H1 (cell line): Measurements from ENCODE around the gene CNTD1. TPM values are rescaled to one million over a fixed set of nuclear protein-coding genes. Genes with fewer than 3 reads are reported as not detected.
A peak's percentile ranks its signal among the peaks of the same experiment; 100 is the strongest.

Source experiments
- CTCF ChIA-PET: fragments of 300-600 bp; sonication (Branson Sonifier 250); formaldehyde crosslinking; loops from one replicate; lab custom pipeline; 2021; ENCODE audit not compliant: partially characterized antibody; lab: Charles Lee
- POLR2A ChIA-PET: fragments of 300-600 bp; sonication (Branson Sonifier 250); formaldehyde crosslinking; loops from one replicate; lab custom pipeline; 2021; ENCODE audit warnings: inconsistent platforms; ENCODE audit not compliant: partially characterized antibody; lab: Charles Lee
- DNase-seq, 2 experiments: peaks; one replicate each; pipeline versions ENCODE4 v3.0.0 to v3.0.0-alpha.2; 2010 to 2022; ENCODE audit warnings: low spot score in 2 of 2, low read depth in 1 of 2, mixed read lengths in 1 of 2
- FAIRE-seq: peaks from 2 replicates; lab custom pipeline; 2011; peaks lifted over from hg19 to GRCh38; lab: Jason Lieb, UNC
- H2AFZ ChIP-seq: 2 replicates; pipeline ENCODE4 v1.8.1; 2012; ENCODE audit warnings: low read length, inconsistent platforms
- H2AK5ac ChIP-seq: 2 replicates; pipeline ENCODE4 v1.6.1; 2013; ENCODE audit warnings: low read depth, low read length
- H2BK120ac ChIP-seq: replicated peaks from 2 replicates; pipeline ENCODE3; 2013; ENCODE audit warnings: low read depth, low read length, inconsistent platforms
- H2BK12ac ChIP-seq: 2 replicates; pipeline ENCODE4 v1.6.1; 2013; ENCODE audit warnings: low read depth, low read length
- H2BK15ac ChIP-seq: 2 replicates; pipeline ENCODE4 v1.6.1; 2013; ENCODE audit warnings: low read length
- H2BK20ac ChIP-seq: 2 replicates; pipeline ENCODE4 v1.6.1; 2013; ENCODE audit warnings: low read length
- H2BK5ac ChIP-seq: 2 replicates; pipeline ENCODE4 v1.6.1; 2013; ENCODE audit warnings: low read depth, low read length
- H3K14ac ChIP-seq: 2 replicates; pipeline ENCODE4 v1.6.1; 2013; ENCODE audit warnings: inconsistent platforms; ENCODE audit not compliant: insufficient read length
- H3K18ac ChIP-seq: 2 replicates; pipeline ENCODE4 v1.6.1; 2013; ENCODE audit warnings: low read length; ENCODE audit errors: extremely low read depth
- H3K23ac ChIP-seq: 2 replicates; pipeline ENCODE4 v1.6.1; 2013; ENCODE audit warnings: inconsistent platforms; ENCODE audit not compliant: insufficient read length
- H3K23me2 ChIP-seq: 2 replicates; pipeline ENCODE4 v1.6.1; 2013; ENCODE audit warnings: low read depth, low read length
- H3K27ac ChIP-seq: 2 replicates; pipeline ENCODE4 v1.6.1; 2011; ENCODE audit warnings: low read depth, low read length, inconsistent platforms
- H3K27me3 ChIP-seq, 4 experiments: replicated peaks in 1 of 4; 1 replicate in 1 of 4; 2 replicates in 3 of 4; pipeline versions ENCODE4 v1.6.1 to v1.8.1; 2011 to 2013; ENCODE audit warnings: low read length in 3 of 4, mild to moderate bottlenecking in 3 of 4, inconsistent platforms in 2 of 4, mixed read lengths in 2 of 4, moderate library complexity in 1 of 4; ENCODE audit not compliant: control insufficient read depth in 3 of 4, insufficient read depth in 3 of 4; ENCODE audit errors: extremely low read depth in 1 of 4
- H3K36me3 ChIP-seq, 4 experiments: 2 replicates each; pipeline versions ENCODE4 v1.6.1 to v1.8.1; 2011 to 2013; ENCODE audit warnings: mild to moderate bottlenecking in 4 of 4, low read length in 3 of 4, moderate library complexity in 2 of 4, control low read depth in 1 of 4, inconsistent platforms in 1 of 4; ENCODE audit not compliant: insufficient read depth in 4 of 4, control insufficient read depth in 2 of 4
- H3K4ac ChIP-seq: replicated peaks from 2 replicates; pipeline ENCODE3; 2013; ENCODE audit warnings: low read length, low read depth, mixed read lengths, inconsistent platforms; ENCODE audit not compliant: insufficient read length
- H3K4me1 ChIP-seq, 4 experiments: replicated peaks in 1 of 4; 1 replicate in 1 of 4; 2 replicates in 3 of 4; pipeline versions ENCODE4 v1.6.1 to v1.8.1; 2011 to 2013; ENCODE audit warnings: low read length in 3 of 4, inconsistent platforms in 2 of 4, mixed read lengths in 1 of 4; ENCODE audit not compliant: insufficient read depth in 4 of 4, control insufficient read depth in 3 of 4
- H3K4me2 ChIP-seq, 2 experiments: 2 replicates each; pipeline versions ENCODE4 v1.6.1 to v1.8.1; 2011 to 2013; ENCODE audit warnings: low read depth in 2 of 2, low read length in 2 of 2, control low read depth in 1 of 2, inconsistent platforms in 1 of 2, mild to moderate bottlenecking in 1 of 2; ENCODE audit not compliant: insufficient read depth in 1 of 2
- H3K4me3 ChIP-seq, 4 experiments: fragments of 200-600, 300-600 bp in 1 of 4; sonication (generic), shearing (Covaris generic), sonication (Bioruptor Twin) in 1 of 4; 2 replicates each; pipeline versions ENCODE4 v1.5.1 to v1.8.1; 2011 to 2016; ENCODE audit warnings: low read length in 4 of 4, low read depth in 3 of 4, control low read depth in 2 of 4, inconsistent platforms in 2 of 4, mild to moderate bottlenecking in 2 of 4, mixed read lengths in 1 of 4, moderate library complexity in 1 of 4; ENCODE audit not compliant: insufficient read depth in 2 of 4; ENCODE audit errors: extremely low read depth in 1 of 4
- H3K56ac ChIP-seq: replicated peaks from 2 replicates; pipeline ENCODE3; 2013; ENCODE audit warnings: low read depth, mild to moderate bottlenecking, mixed read lengths, low read length, inconsistent platforms; ENCODE audit not compliant: insufficient read length
- H3K79me1 ChIP-seq: 2 replicates; pipeline ENCODE4 v1.6.1; 2013; ENCODE audit warnings: low read depth, low read length, control low read depth
- H3K79me2 ChIP-seq, 2 experiments: 2 replicates each; pipeline versions ENCODE4 v1.6.1 to v1.8.1; 2012 to 2013; ENCODE audit warnings: low read length in 2 of 2, mild to moderate bottlenecking in 2 of 2, inconsistent platforms in 1 of 2; ENCODE audit not compliant: insufficient read depth in 2 of 2, control insufficient read depth in 1 of 2
- H3K9ac ChIP-seq, 4 experiments: replicated peaks in 1 of 4; 1 replicate in 1 of 4; 2 replicates in 3 of 4; pipeline versions ENCODE4 v1.6.1 to v1.8.1; 2011 to 2013; ENCODE audit warnings: low read depth in 3 of 4, low read length in 3 of 4, control low read depth in 2 of 4, mild to moderate bottlenecking in 2 of 4, moderate library complexity in 2 of 4, inconsistent platforms in 1 of 4; ENCODE audit errors: extremely low read depth in 1 of 4
- H3K9me3 ChIP-seq, 2 experiments: 2 replicates each; pipeline versions ENCODE4 v1.6.1 to v1.8.1; 2012 to 2013; ENCODE audit warnings: mild to moderate bottlenecking in 2 of 2, moderate library complexity in 2 of 2, control low read depth in 1 of 2, inconsistent platforms in 1 of 2, low read depth in 1 of 2, low read length in 1 of 2, mixed read lengths in 1 of 2; ENCODE audit not compliant: insufficient read depth in 2 of 2
- H4K20me1 ChIP-seq, 2 experiments: replicated peaks in 1 of 2; 2 replicates each; pipeline versions ENCODE3 to v1.8.1; 2011 to 2013; ENCODE audit warnings: inconsistent platforms in 2 of 2, low read length in 2 of 2, mild to moderate bottlenecking in 1 of 2; ENCODE audit not compliant: insufficient read depth in 2 of 2, control insufficient read depth in 1 of 2
- H4K5ac ChIP-seq: 2 replicates; pipeline ENCODE4 v1.6.1; 2013; ENCODE audit warnings: low read length, low read depth, mixed read lengths, inconsistent platforms; ENCODE audit not compliant: insufficient read length
- H4K8ac ChIP-seq: 2 replicates; pipeline ENCODE4 v1.8.0; 2013; ENCODE audit warnings: mild to moderate bottlenecking, moderate library complexity, low read length, inconsistent platforms; ENCODE audit not compliant: insufficient read depth; ENCODE audit errors: extremely low read depth
- H4K91ac ChIP-seq: replicated peaks from 2 replicates; pipeline ENCODE3; 2013; ENCODE audit warnings: low read length, mixed read lengths, inconsistent platforms; ENCODE audit not compliant: insufficient read length
- JUND ChIP-seq: IDR thresholded peaks from 2 replicates; pipeline ENCODE4 v1.6.1; 2011; ENCODE audit warnings: mild to moderate bottlenecking, improper control_type of control experiment, low read length
- RAD21 ChIP-seq, 2 experiments: IDR thresholded peaks in 1 of 2; conservative IDR thresholded peaks in 1 of 2; 2 replicates each; pipeline ENCODE4 v1.6.1; 2011; ENCODE audit warnings: low read depth in 2 of 2, low read length in 2 of 2, improper control_type of control experiment in 1 of 2, inconsistent platforms in 1 of 2, mild to moderate bottlenecking in 1 of 2, moderate library complexity in 1 of 2
- SUZ12 ChIP-seq: fragments of 200-600 bp; sonication (generic); IDR thresholded peaks from 2 replicates; pipeline ENCODE4 v1.6.1; 2012; ENCODE audit warnings: mild to moderate bottlenecking, inconsistent platforms, low read length, moderate library complexity, mixed read lengths
- TEAD4 ChIP-seq: IDR thresholded peaks from 2 replicates; pipeline ENCODE4 v1.6.1; 2012; ENCODE audit warnings: low read depth, low read length, inconsistent platforms, mixed read lengths
- WGBS, 2 experiments: shearing (Covaris generic) in 1 of 2; methylation state at CpG; one replicate each; pipeline versions ENCODE4 v1.1.6 to v1.1.7; 2013 to 2015; ENCODE audit warnings: low lambda C conversion rate in 2 of 2, mixed read lengths in 2 of 2, inconsistent platforms in 1 of 2, low coverage in 1 of 2, missing lambda C conversion rate in 1 of 2; ENCODE audit not compliant: insufficient replicate concordance in 2 of 2, insufficient coverage in 1 of 2, insufficient read length in 1 of 2; ENCODE audit errors: extremely low coverage in 1 of 2, missing lambda C conversion rate in 1 of 2; 5-methylcytosine and 5-hydroxymethylcytosine counted together
- polyA plus RNA-seq, 7 experiments: library from polyadenylated mRNA; depleted of rRNA in 3 of 7; stranded (reverse) in 5 of 7; unstranded in 2 of 7; fragments of >200 nt in 5 of 7; fragments of 200-250 nt in 2 of 7; gene quantifications; 1 replicate in 5 of 7; 2 replicates in 1 of 7; 4 replicates in 1 of 7; pipeline versions ENCODE4 v1.2.1 to v1.2.3, GENCODE V29; 2011 to 2013; ENCODE audit warnings: missing spikeins in 2 of 7, mixed read lengths in 2 of 7
- total RNA-seq: library from RNA; stranded (reverse); fragmentation: NEBNext Ultra II Directional; extraction: Animal tissue kit (Norgen Biotek cat#: 25700); gene quantifications from 2 replicates; pipeline ENCODE4 v1.2.1, GENCODE V29; 2021

CNTD1 gene
- total and polyA plus RNA-seq, 2 of the 8 experiments (the other 6 are each of a cell fraction or from before 2014, with no cell fraction given), result not detected

- Histone ChIP-seq H2BK15ac (no peak overlapping the region; the same call in 1 of the 2 replicates), H2BK20ac (no peak overlapping the region), H4K91ac (no peak overlapping the region), H3K36me3 (no peaks in the 10 kb centered on the region), H4K20me1 (no peaks in the 10 kb centered on the region), H3K56ac (no peak overlapping the region), H3K4me1 (peaks cover 5 to 17% (median 9%) of the 10 kb centered on the region in 4 experiments), H4K8ac (peak overlapping the region; percentile 73), H3K79me1 (no peaks in the 10 kb centered on the region), H3K14ac (no peak overlapping the region), H2AK5ac (no peak overlapping the region), H3K9me3 (no peaks in the 10 kb centered on the region), H3K9ac (0 out of 7 replicates have a peak overlapping the region, but pooled peaks of 1 of the 4 experiments have one; percentile 14), H3K18ac (peak overlapping the region; percentile 38; the same call in 1 of the 2 replicates), H3K4me2 (peak overlapping the region; percentile 79 to 83), H3K4ac (no peak overlapping the region), H3K23ac (no peak overlapping the region), H2BK120ac (no peak overlapping the region), H3K4me3 (peak overlapping the region; percentile 42 to 86 (median 60)), H3K79me2 (no peaks in the 10 kb centered on the region), H4K5ac (no peak overlapping the region), H2BK5ac (no peak overlapping the region), H3K23me2 (peaks cover 12% of the 10 kb centered on the region; the same call in 1 of the 2 replicates), H3K27me3 (peaks cover 12 to 28% (median 24%) of the 10 kb centered on the region in 4 experiments), H2AFZ (no peak overlapping the region), H3K27ac (no peak overlapping the region), H2BK12ac (no peak overlapping the region)
- no peak for FAIRE-seq
- ChIA-PET POLR2A (interaction anchor here (0.8 to 4.3 kb wide), 8 partner anchors 12 to 184 kb away, joined by 3 to 46 read pairs (median 4); partner anchors contain the start of genes PSMC3IP, VPS25 and WNK4), CTCF (interaction anchor here (0.6 to 5.9 kb wide), 15 partner anchors 11 to 184 kb away, joined by 3 to 81 read pairs (median 6); partner anchors contain the start of genes CNTD1, COA3, PSMC3IP and VPS25)
- DNase-seq, result no peak
- no peak for TF ChIP-seq TEAD4
- TF ChIP-seq JUND, result no peak
- TF ChIP-seq RAD21 (IDR thresholded peaks at IDR 0.05 in 1 of 2, conservative IDR thresholded peaks at IDR 0.05 in 1 of 2; ENCODE audit: low read depth in 2 of 2, low read length in 2 of 2), result no peak
- no peak for TF ChIP-seq SUZ12
- 80% methylated on average over 12 of the region's 12 CpGs; no CpG with 5 or more reads in 1 of the 2 experiments for WGBS, 2 experiments
Observed at GRCh38 chr17:42761638-42762037, 37.0 kb upstream of the CNTD1 start.
